ENCODE measurements around the gene METTL26. TPM values are rescaled to one million over a fixed set of nuclear protein-coding genes. Genes with fewer than 3 reads are reported as not detected.

The METTL26 gene
- total and polyA plus RNA-seq, 10 of the 15 experiments (the other 5 are each of a cell fraction or from before 2014, with no cell fraction given) = 5.4 to 163 (median 79.3) TPM

GRCh38 chr16:593807-594206 lies 42.3 kb downstream of the METTL26 start:
- ATAC-seq (no peak), DNase-seq (ENCODE audit: low read depth, low spot score) (no peak), FAIRE-seq (no peak)
- H3K27ac ChIP-seq (ENCODE audit: control insufficient read depth, insufficient read depth) = no peak overlapping the region
- no peaks in the 10 kb centered on the region for H3K36me3 ChIP-seq (ENCODE audit: control insufficient read depth in 2 of 2, insufficient read depth in 2 of 2, low read length in 1 of 2)
- 72% methylated on average over 16 of the region's 16 CpGs for WGBS (ENCODE audit: insufficient coverage, insufficient replicate concordance, low lambda C conversion rate, missing lambda C conversion rate)
- SMC1A ChIA-PET (ENCODE audit: uncharacterized antibody, unreplicated experiment) = no interaction called here
- in situ Hi-C loops (cut with MboI) = no loop called here
- H2AFZ ChIP-seq (ENCODE audit: control insufficient read depth, low read depth, low read length) = no peak overlapping the region
- no peak overlapping the region for H3K4me2 ChIP-seq (ENCODE audit: control insufficient read depth, insufficient read depth)
- POLR2A ChIA-PET = no interaction called here
- peaks cover 11% of the 10 kb centered on the region for H3K79me2 ChIP-seq (ENCODE audit: control insufficient read depth, insufficient read depth, low read length)
- H3K9ac ChIP-seq (ENCODE audit: control insufficient read depth, insufficient read depth, low read length) = no peak overlapping the region
- peaks cover 8% of the 10 kb centered on the region for H3K4me1 ChIP-seq (ENCODE audit: control insufficient read depth, insufficient read depth, low read length)
- CTCF ChIA-PET = no interaction called here
- no peaks in the 10 kb centered on the region for H4K20me1 ChIP-seq (ENCODE audit: control insufficient read depth, insufficient read depth)
- RAD21 ChIA-PET (ENCODE audit: unreplicated experiment) = no interaction called here
- intact Hi-C loops (cut with micrococcal nuclease; ENCODE audit: unreplicated experiment) = no loop called here
- no TSS peak for BruUV-seq (replicated peaks)
- H3K27me3 ChIP-seq (replicated peaks in 1 of 2; ENCODE audit: control insufficient read depth in 2 of 2, insufficient read depth in 2 of 2, low read length in 1 of 2) = no peaks in the 10 kb centered on the region
- H3K4me3 ChIP-seq = no peak overlapping the region
- TF ChIP-seq ATF7 (IDR thresholded peaks at IDR 0.05; ENCODE audit: low read depth) = no peak
- TF ChIP-seq ZNF207 (IDR thresholded peaks at IDR 0.05; ENCODE audit: borderline replicate concordance) = no peak
- no peak for TF ChIP-seq CREB1 (IDR thresholded peaks at IDR 0.05; ENCODE audit: low read depth)
- no peak for TF ChIP-seq SREBF2 (IDR thresholded peaks at IDR 0.05; ENCODE audit: low read length)
- TF ChIP-seq ZNF24 (IDR thresholded peaks at IDR 0.05) = no peak
- no peak for TF ChIP-seq KLF5 (IDR thresholded peaks at IDR 0.05; ENCODE audit: partially characterized antibody)
- no peak for TF ChIP-seq RUNX3 (IDR thresholded peaks at IDR 0.05; ENCODE audit: low read length)
- TF ChIP-seq, protein P1, sequence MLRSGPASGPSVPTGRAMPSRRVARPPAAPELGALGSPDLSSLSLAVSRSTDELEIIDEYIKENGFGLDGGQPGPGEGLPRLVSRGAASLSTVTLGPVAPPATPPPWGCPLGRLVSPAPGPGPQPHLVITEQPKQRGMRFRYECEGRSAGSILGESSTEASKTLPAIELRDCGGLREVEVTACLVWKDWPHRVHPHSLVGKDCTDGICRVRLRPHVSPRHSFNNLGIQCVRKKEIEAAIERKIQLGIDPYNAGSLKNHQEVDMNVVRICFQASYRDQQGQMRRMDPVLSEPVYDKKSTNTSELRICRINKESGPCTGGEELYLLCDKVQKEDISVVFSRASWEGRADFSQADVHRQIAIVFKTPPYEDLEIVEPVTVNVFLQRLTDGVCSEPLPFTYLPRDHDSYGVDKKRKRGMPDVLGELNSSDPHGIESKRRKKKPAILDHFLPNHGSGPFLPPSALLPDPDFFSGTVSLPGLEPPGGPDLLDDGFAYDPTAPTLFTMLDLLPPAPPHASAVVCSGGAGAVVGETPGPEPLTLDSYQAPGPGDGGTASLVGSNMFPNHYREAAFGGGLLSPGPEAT (IDR thresholded peaks at IDR 0.05; ENCODE audit: low read depth) = no peak
- no peak for TF ChIP-seq FOXM1 (IDR thresholded peaks at IDR 0.05; ENCODE audit: low read depth, low read length)
- no peak for TF ChIP-seq IKZF2 (IDR thresholded peaks at IDR 0.05)
- TF ChIP-seq LARP7 (IDR thresholded peaks at IDR 0.05) = no peak
- TF ChIP-seq BMI1 (IDR thresholded peaks at IDR 0.05; ENCODE audit: borderline replicate concordance) = no peak
- no peak for TF ChIP-seq NR2C1 (IDR thresholded peaks at IDR 0.05)
- TF ChIP-seq SRF (IDR thresholded peaks at IDR 0.05; ENCODE audit: low read depth in 2 of 2, low read length in 2 of 2) = no peak
- TF ChIP-seq BRCA1 (IDR thresholded peaks at IDR 0.05; ENCODE audit: low read depth, low read length) = no peak
- TF ChIP-seq SIN3A (IDR thresholded peaks at IDR 0.05; ENCODE audit: low read depth, low read length) = no peak
- H3K9me3 ChIP-seq (replicated peaks; ENCODE audit: control insufficient read depth, insufficient read depth, low read length) = no peaks in the 10 kb centered on the region

Data from GM12878 (cell line).